IPS-18a (cell line): ENCODE measurements around the gene ACTL10.

Experiments used
- H3K27ac ChIP-seq: one replicate; pipeline ENCODE4 v1.5.1; 2013; ENCODE audit warnings: low read length
- H3K27me3 ChIP-seq: one replicate; pipeline ENCODE4 v1.6.1; 2013; ENCODE audit warnings: mild to moderate bottlenecking, low read length; ENCODE audit not compliant: control insufficient read depth, insufficient read depth
- H3K36me3 ChIP-seq: one replicate; pipeline ENCODE4 v1.6.1; 2013; ENCODE audit warnings: low read depth, low read length; ENCODE audit not compliant: control insufficient read depth
- H3K4me1 ChIP-seq: one replicate; pipeline ENCODE4 v1.6.1; 2013; ENCODE audit warnings: low read depth, low read length; ENCODE audit not compliant: control insufficient read depth
- H3K4me3 ChIP-seq: one replicate; pipeline ENCODE4 v1.5.1; 2013; ENCODE audit warnings: low read length
- H3K9ac ChIP-seq: one replicate; pipeline ENCODE4 v1.6.1; 2013; ENCODE audit warnings: mild to moderate bottlenecking, low read length, moderate library complexity
- H3K9me3 ChIP-seq: one replicate; pipeline ENCODE4 v1.6.1; 2013; ENCODE audit warnings: low read depth, low read length; ENCODE audit not compliant: control insufficient read depth

The ACTL10 gene

GRCh38 chr20:33685328-33686099 lies 18.8 kb downstream of the ACTL10 start:
- no peaks in the 10 kb centered on the region for H3K9me3 ChIP-seq
- peak overlapping the region; percentile 82 for H3K9ac ChIP-seq
- peak overlapping the region; percentile 70 for H3K4me3 ChIP-seq
- H3K36me3 ChIP-seq, result peaks cover 10% of the 10 kb centered on the region
- H3K4me1 ChIP-seq, result peaks cover 13% of the 10 kb centered on the region
- no peaks in the 10 kb centered on the region for H3K27me3 ChIP-seq
- H3K27ac ChIP-seq, result no peak overlapping the region

GRCh38 chr20:33686100-33686983 lies 19.6 kb downstream of the ACTL10 start, which contains the start of gene E2F1:
TSS of gene E2F1 (minus strand) at chr20:33686385. CDS start at chr20:33686264, 121 bp downstream.
- H3K4me1 ChIP-seq, result peaks cover 13% of the 10 kb centered on the region
- peak within 1 kb of the TSS; percentile 70 for H3K4me3 ChIP-seq
- no peaks in the 10 kb centered on the region for H3K9me3 ChIP-seq
- H3K36me3 ChIP-seq, result peaks cover 7% of the 10 kb centered on the region
- no peaks in the 10 kb centered on the region for H3K27me3 ChIP-seq
- H3K9ac ChIP-seq, result peak within 1 kb of the TSS; percentile 82
- H3K27ac ChIP-seq, result no peak within 1 kb of the TSS

- H3K4me3 ChIP-seq, result peak overlapping the region; percentile 11
- H3K36me3 ChIP-seq, result peaks cover 7% of the 10 kb centered on the region
- H3K9ac ChIP-seq, result no peak overlapping the region
- H3K27ac ChIP-seq, result no peak overlapping the region
- no peaks in the 10 kb centered on the region for H3K9me3 ChIP-seq
- H3K27me3 ChIP-seq, result no peaks in the 10 kb centered on the region
- peaks cover 13% of the 10 kb centered on the region for H3K4me1 ChIP-seq
Measured at GRCh38 chr20:33686984-33687366, 20.2 kb downstream of the ACTL10 start.

GRCh38 chr20:33687370-33687915 lies 20.7 kb downstream of the ACTL10 start:
- no peaks in the 10 kb centered on the region for H3K27me3 ChIP-seq
- H3K27ac ChIP-seq, result no peak overlapping the region
- H3K4me3 ChIP-seq, result no peak overlapping the region
- H3K9ac ChIP-seq, result no peak overlapping the region
- H3K9me3 ChIP-seq, result no peaks in the 10 kb centered on the region
- peaks cover 13% of the 10 kb centered on the region for H3K4me1 ChIP-seq
- H3K36me3 ChIP-seq, result peaks cover 7% of the 10 kb centered on the region

GRCh38 chr20:33687993-33688937 lies 21.5 kb downstream of the ACTL10 start:
- H3K27ac ChIP-seq, result no peak overlapping the region
- peaks cover 16% of the 10 kb centered on the region for H3K4me1 ChIP-seq
- H3K9me3 ChIP-seq, result no peaks in the 10 kb centered on the region
- no peaks in the 10 kb centered on the region for H3K27me3 ChIP-seq
- no peak overlapping the region for H3K9ac ChIP-seq
- no peak overlapping the region for H3K4me3 ChIP-seq
- peaks cover 7% of the 10 kb centered on the region for H3K36me3 ChIP-seq

GRCh38 chr20:33688938-33689424 lies 22.2 kb downstream of the ACTL10 start:
- Histone ChIP-seq H3K4me3 (no peak overlapping the region), H3K4me1 (peaks cover 21% of the 10 kb centered on the region), H3K27me3 (no peaks in the 10 kb centered on the region), H3K9me3 (no peaks in the 10 kb centered on the region), H3K36me3 (peaks cover 4% of the 10 kb centered on the region), H3K9ac (no peak overlapping the region), H3K27ac (no peak overlapping the region)

- H3K27me3 ChIP-seq, result no peaks in the 10 kb centered on the region
- no peak overlapping the region for H3K9ac ChIP-seq
- H3K27ac ChIP-seq, result no peak overlapping the region
- H3K9me3 ChIP-seq, result no peaks in the 10 kb centered on the region
- H3K4me3 ChIP-seq, result no peak overlapping the region
- H3K4me1 ChIP-seq, result peaks cover 24% of the 10 kb centered on the region
- H3K36me3 ChIP-seq, result no peaks in the 10 kb centered on the region
Measured at GRCh38 chr20:33689493-33689892, 22.8 kb downstream of the ACTL10 start.

- no peak overlapping the region for H3K9ac ChIP-seq
Measured at GRCh38 chr20:33689973-33690372, 23.2 kb downstream of the ACTL10 start.

GRCh38 chr20:33693289-33693688 lies 26.5 kb downstream of the ACTL10 start:
- Histone ChIP-seq H3K27me3 (no peaks in the 10 kb centered on the region), H3K9ac (no peak overlapping the region), H3K4me1 (peaks cover 15% of the 10 kb centered on the region), H3K4me3 (no peak overlapping the region), H3K27ac (no peak overlapping the region), H3K9me3 (no peaks in the 10 kb centered on the region), H3K36me3 (no peaks in the 10 kb centered on the region)

More at GRCh38 chr20:33689973-33690372, 23.2 kb downstream of the ACTL10 start:
- H3K27ac ChIP-seq, result no peak overlapping the region
- H3K36me3 ChIP-seq, result no peaks in the 10 kb centered on the region
- H3K9me3 ChIP-seq, result no peaks in the 10 kb centered on the region
- no peak overlapping the region for H3K4me3 ChIP-seq
- H3K4me1 ChIP-seq, result peaks cover 21% of the 10 kb centered on the region
- no peaks in the 10 kb centered on the region for H3K27me3 ChIP-seq

- Histone ChIP-seq H3K27ac (no peak overlapping the region), H3K36me3 (no peaks in the 10 kb centered on the region), H3K9ac (no peak overlapping the region), H3K27me3 (no peaks in the 10 kb centered on the region), H3K9me3 (no peaks in the 10 kb centered on the region), H3K4me1 (peaks cover 15% of the 10 kb centered on the region), H3K4me3 (no peak overlapping the region)
Measured at GRCh38 chr20:33693741-33694638, 27.2 kb downstream of the ACTL10 start.
